ENCODE data around the gene GFOD1.

DNA sequence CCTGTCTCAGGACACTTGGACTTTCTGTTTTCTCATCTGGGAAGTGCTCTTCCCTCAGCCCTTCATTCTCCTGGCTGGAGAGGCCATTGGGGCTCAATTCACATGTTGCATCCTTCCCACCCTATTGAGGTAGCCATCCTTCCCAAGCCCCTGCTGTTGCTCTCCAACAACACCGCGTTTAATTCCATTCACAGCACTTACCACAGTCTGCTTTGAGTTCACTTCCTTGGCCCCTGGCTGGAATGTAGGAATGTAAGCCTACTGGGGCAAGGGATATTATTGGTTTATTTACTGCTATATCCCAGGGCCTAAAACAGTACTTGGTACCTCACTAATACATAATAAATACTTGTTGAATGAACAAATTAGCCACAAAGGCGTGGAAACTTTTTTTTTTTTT, 6.7 kb upstream of the GFOD1 start:
- TF ChIP-seq, protein P1, sequence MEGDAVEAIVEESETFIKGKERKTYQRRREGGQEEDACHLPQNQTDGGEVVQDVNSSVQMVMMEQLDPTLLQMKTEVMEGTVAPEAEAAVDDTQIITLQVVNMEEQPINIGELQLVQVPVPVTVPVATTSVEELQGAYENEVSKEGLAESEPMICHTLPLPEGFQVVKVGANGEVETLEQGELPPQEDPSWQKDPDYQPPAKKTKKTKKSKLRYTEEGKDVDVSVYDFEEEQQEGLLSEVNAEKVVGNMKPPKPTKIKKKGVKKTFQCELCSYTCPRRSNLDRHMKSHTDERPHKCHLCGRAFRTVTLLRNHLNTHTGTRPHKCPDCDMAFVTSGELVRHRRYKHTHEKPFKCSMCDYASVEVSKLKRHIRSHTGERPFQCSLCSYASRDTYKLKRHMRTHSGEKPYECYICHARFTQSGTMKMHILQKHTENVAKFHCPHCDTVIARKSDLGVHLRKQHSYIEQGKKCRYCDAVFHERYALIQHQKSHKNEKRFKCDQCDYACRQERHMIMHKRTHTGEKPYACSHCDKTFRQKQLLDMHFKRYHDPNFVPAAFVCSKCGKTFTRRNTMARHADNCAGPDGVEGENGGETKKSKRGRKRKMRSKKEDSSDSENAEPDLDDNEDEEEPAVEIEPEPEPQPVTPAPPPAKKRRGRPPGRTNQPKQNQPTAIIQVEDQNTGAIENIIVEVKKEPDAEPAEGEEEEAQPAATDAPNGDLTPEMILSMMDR (IDR thresholded peaks at IDR 0.05), result no peak
- TF ChIP-seq POLR2AphosphoS5 (IDR thresholded peaks at IDR 0.05) (no peak), POLR2A (IDR thresholded peaks at IDR 0.05) (no peak)
